OCI-LY7 (cell line): ENCODE results near the gene TTL. TPM values are rescaled to one million over a fixed set of nuclear protein-coding genes. Genes with fewer than 3 reads are reported as not detected.

Experiments used
- BruUV-seq: library from RNA; stranded (reverse); fragments of 400-500 nt; replicated peaks from 2 replicates; lab custom pipeline; 2021; lab: Mats Ljungman, UMichigan
- CTCF ChIA-PET: fragments of 300-600 bp; sonication (Branson Sonifier 250); formaldehyde crosslinking; loops from one replicate; lab custom pipeline; 2022; ENCODE audit warnings: antibody characterized with exemption; ENCODE audit not compliant: unreplicated experiment; lab: Charles Lee
- POLR2A ChIA-PET: fragments of 300-600 bp; sonication (Branson Sonifier 250); formaldehyde crosslinking; loops from one replicate; lab custom pipeline; 2022; ENCODE audit warnings: antibody characterized with exemption; lab: Charles Lee
- DNase-seq: peaks from one replicate; pipeline ENCODE4 v3.0.0-alpha.2; 2015; ENCODE audit warnings: low spot score
- H2AFZ ChIP-seq: fragments of 200-600 bp; sonication (generic), shearing (Covaris generic); 2 replicates; pipeline ENCODE4 v1.6.1; 2014; ENCODE audit warnings: mild to moderate bottlenecking, antibody characterized with exemption, low read length, moderate library complexity
- H3K27ac ChIP-seq: fragments of 200-600 bp; sonication (generic); 2 replicates; pipeline ENCODE4 v1.5.1; 2014; ENCODE audit warnings: mixed run types, low read depth, mild to moderate bottlenecking, moderate library complexity, low read length, inconsistent platforms; ENCODE audit not compliant: poor library complexity, severe bottlenecking
- H3K36me3 ChIP-seq: fragments of 200-600 bp; sonication (generic); 2 replicates; pipeline ENCODE4 v1.6.1; 2014; ENCODE audit warnings: mild to moderate bottlenecking, antibody characterized with exemption, low read length, moderate library complexity, mixed read lengths; ENCODE audit not compliant: insufficient read depth
- H3K4me1 ChIP-seq: fragments of 200-600 bp; sonication (generic); 2 replicates; pipeline ENCODE4 v1.5.1; 2014; ENCODE audit warnings: mild to moderate bottlenecking, low read length; ENCODE audit not compliant: insufficient read depth, poor library complexity, severe bottlenecking
- H3K4me2 ChIP-seq: fragments of 200-600 bp; sonication (generic); 2 replicates; pipeline ENCODE4 v1.6.1; 2014; ENCODE audit warnings: mild to moderate bottlenecking, low read length
- H3K4me3 ChIP-seq: fragments of 200-600 bp; sonication (generic); 2 replicates; pipeline ENCODE4 v1.5.1; 2014; ENCODE audit warnings: mild to moderate bottlenecking, low read depth, low read length; ENCODE audit not compliant: poor library complexity, severe bottlenecking
- H3K79me2 ChIP-seq: fragments of 200-600 bp; sonication (generic); 2 replicates; pipeline ENCODE4 v1.6.1; 2016; ENCODE audit warnings: low read depth, mild to moderate bottlenecking, low read length, moderate library complexity, mixed read lengths; ENCODE audit not compliant: insufficient read depth
- H3K9me2 ChIP-seq: fragments of 200-600 bp; sonication (generic); 2 replicates; pipeline ENCODE4 v1.6.1; 2016; ENCODE audit warnings: mild to moderate bottlenecking, low read length, mixed read lengths; ENCODE audit not compliant: insufficient read depth
- H3K9me3 ChIP-seq: fragments of 200-600 bp; sonication (generic); 2 replicates; pipeline ENCODE4 v1.6.1; 2014; ENCODE audit warnings: mild to moderate bottlenecking, mixed run types, low read length, mixed read lengths
- H4K20me1 ChIP-seq: fragments of 200-600 bp; sonication (generic); 2 replicates; pipeline ENCODE4 v1.6.1; 2014; ENCODE audit warnings: mild to moderate bottlenecking, antibody characterized with exemption, low read length, moderate library complexity, mixed read lengths; ENCODE audit not compliant: insufficient read depth
- EZH2phosphoT487 ChIP-seq: fragments of 200-600 bp; sonication (generic); IDR thresholded peaks from 2 replicates; pipeline ENCODE4 v1.6.1; 2018; ENCODE audit warnings: low read depth, borderline replicate concordance, mild to moderate bottlenecking, mixed run types, antibody characterized with exemption, low read length, moderate library complexity, mixed read lengths
- intact Hi-C: fragments of 100-400 bp; cut with micrococcal nuclease; formaldehyde crosslinking; loops from one replicate; pipeline ENCODE4 v1.10.0; 2022; ENCODE audit not compliant: unreplicated experiment
- total RNA-seq, 2 experiments: library from RNA; depleted of rRNA in 1 of 2; stranded (reverse); fragments of >200 nt in 1 of 2; shearing (Covaris generic) in 1 of 2; gene quantifications; 2 replicates each; pipeline ENCODE4 v1.2.3, GENCODE V29; 2014 to 2022
- TF ChIP-seq, protein P1 (sequence below): fragments of 200-600 bp; sonication (generic); conservative IDR thresholded peaks from 2 replicates; pipeline ENCODE4 v1.5.1; 2014; ENCODE audit warnings: mild to moderate bottlenecking, antibody characterized with exemption, low read length, moderate library complexity, mixed read lengths

TTL gene
- total RNA-seq, 2 experiments from 2014 or later = 27.1 to 45.1 TPM

DNA sequence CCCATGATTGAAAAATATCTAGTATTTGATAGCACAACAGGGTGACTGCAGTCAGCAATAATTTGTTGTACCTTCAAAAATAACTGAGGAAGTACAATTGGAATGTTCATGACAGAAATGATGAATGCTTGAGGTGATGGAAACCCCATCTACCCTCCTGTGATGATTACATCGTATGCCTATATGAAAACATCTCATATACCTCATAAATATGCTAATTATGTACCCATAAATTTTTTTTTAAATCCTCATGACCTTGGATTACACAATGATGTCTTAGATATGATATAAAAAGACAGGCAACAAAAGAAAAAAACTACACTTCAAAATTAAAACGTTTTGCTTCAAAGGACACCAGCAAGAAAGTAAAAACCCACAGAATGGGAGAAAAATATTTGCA lies 59.0 kb downstream of the TTL start:
- no peak for TF ChIP-seq EZH2phosphoT487
- TF ChIP-seq, protein P1, sequence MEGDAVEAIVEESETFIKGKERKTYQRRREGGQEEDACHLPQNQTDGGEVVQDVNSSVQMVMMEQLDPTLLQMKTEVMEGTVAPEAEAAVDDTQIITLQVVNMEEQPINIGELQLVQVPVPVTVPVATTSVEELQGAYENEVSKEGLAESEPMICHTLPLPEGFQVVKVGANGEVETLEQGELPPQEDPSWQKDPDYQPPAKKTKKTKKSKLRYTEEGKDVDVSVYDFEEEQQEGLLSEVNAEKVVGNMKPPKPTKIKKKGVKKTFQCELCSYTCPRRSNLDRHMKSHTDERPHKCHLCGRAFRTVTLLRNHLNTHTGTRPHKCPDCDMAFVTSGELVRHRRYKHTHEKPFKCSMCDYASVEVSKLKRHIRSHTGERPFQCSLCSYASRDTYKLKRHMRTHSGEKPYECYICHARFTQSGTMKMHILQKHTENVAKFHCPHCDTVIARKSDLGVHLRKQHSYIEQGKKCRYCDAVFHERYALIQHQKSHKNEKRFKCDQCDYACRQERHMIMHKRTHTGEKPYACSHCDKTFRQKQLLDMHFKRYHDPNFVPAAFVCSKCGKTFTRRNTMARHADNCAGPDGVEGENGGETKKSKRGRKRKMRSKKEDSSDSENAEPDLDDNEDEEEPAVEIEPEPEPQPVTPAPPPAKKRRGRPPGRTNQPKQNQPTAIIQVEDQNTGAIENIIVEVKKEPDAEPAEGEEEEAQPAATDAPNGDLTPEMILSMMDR = no peak
- peaks cover 41% of the 10 kb centered on the region for H3K79me2 ChIP-seq
- peaks cover 23% of the 10 kb centered on the region for H3K4me1 ChIP-seq
- BruUV-seq = no TSS peak
- H3K4me2 ChIP-seq = peak overlapping the region; percentile 79
- CTCF ChIA-PET = no interaction called here
- POLR2A ChIA-PET = interaction anchor here (0.6 to 1.3 kb wide), 4 partner anchors 42 to 486 kb away, joined by 3 to 5 read pairs (median 3); partner anchors contain the start of genes TMEM87B and ZC3H8
- intact Hi-C loops = loop anchor here (5.0 kb wide), 3 partner anchors 41 to 264 kb away; partner anchors contain the start of genes CHCHD5, SLC20A1 and ZC3H6
- no peaks in the 10 kb centered on the region for H3K9me2 ChIP-seq
- H3K4me3 ChIP-seq = peak overlapping the region; percentile 91
- H3K36me3 ChIP-seq = peaks cover 10% of the 10 kb centered on the region
- H4K20me1 ChIP-seq = peaks cover 16% of the 10 kb centered on the region
- H3K9me3 ChIP-seq = no peaks in the 10 kb centered on the region
- peak overlapping the region; percentile 83 for H2AFZ ChIP-seq
- DNase-seq = peak; percentile 8
- peak overlapping the region; percentile 83 for H3K27ac ChIP-seq

GRCh38 chr2:112541315-112542122 lies 59.6 kb downstream of the TTL start:
- Histone ChIP-seq H3K27ac (peak overlapping the region; percentile 83), H3K36me3 (peaks cover 14% of the 10 kb centered on the region), H3K4me3 (peak overlapping the region; percentile 91), H3K9me3 (no peaks in the 10 kb centered on the region), H3K4me2 (peak overlapping the region; percentile 79), H3K4me1 (peaks cover 23% of the 10 kb centered on the region), H4K20me1 (peaks cover 16% of the 10 kb centered on the region), H3K9me2 (no peaks in the 10 kb centered on the region), H3K79me2 (peaks cover 46% of the 10 kb centered on the region), H2AFZ (peak overlapping the region; percentile 83)
- POLR2A ChIA-PET = interaction anchor here (0.6 to 1.3 kb wide), 3 partner anchors 58 to 487 kb away, joined by 3 to 5 read pairs (median 3); partner anchors contain the start of genes TMEM87B and ZC3H8
- CTCF ChIA-PET = no interaction called here
- TF ChIP-seq, protein P1 = no peak
- TF ChIP-seq EZH2phosphoT487 = no peak
- BruUV-seq = TSS peak; percentile 98
- peak; percentile 86 for DNase-seq
- intact Hi-C loops = loop anchor here (5.0 kb wide), 3 partner anchors 41 to 264 kb away; partner anchors contain the start of genes CHCHD5, SLC20A1 and ZC3H6
